ACC112 (cell line): ENCODE results near the gene FOXO3.
"Not testable (repeated sequence)": the region's sequence is repeated elsewhere in the genome, so short reads cannot be mapped to it uniquely, and the experiment has no call there.

Source experiments
- H2AFZ ChIP-seq: fragments of 200-600 bp; sonication (generic); one replicate; pipeline ENCODE4 v1.6.0; 2017; ENCODE audit warnings: antibody characterized with exemption, low read length; ENCODE audit not compliant: unreplicated experiment
- H3K27ac ChIP-seq: fragments of 200-600 bp; sonication (generic); 2 replicates; pipeline ENCODE4 v1.5.1; 2014; ENCODE audit warnings: low read depth, mild to moderate bottlenecking, antibody characterized with exemption, low read length, moderate library complexity
- H3K27me3 ChIP-seq: fragments of 200-600 bp; sonication (generic); 2 replicates; pipeline ENCODE4 v1.6.1; 2014; ENCODE audit warnings: mild to moderate bottlenecking, antibody characterized with exemption, low read length, moderate library complexity, mixed read lengths; ENCODE audit not compliant: insufficient read depth
- H3K36me3 ChIP-seq: fragments of 200-600 bp; sonication (generic); 2 replicates; pipeline ENCODE4 v1.6.1; 2016; ENCODE audit warnings: mild to moderate bottlenecking, antibody characterized with exemption, low read length, moderate library complexity, mixed read lengths; ENCODE audit not compliant: insufficient read depth
- H3K4me1 ChIP-seq: fragments of 200-600 bp; sonication (generic); one replicate; pipeline ENCODE4 v1.6.1; 2016; ENCODE audit warnings: low read length, mixed read lengths; ENCODE audit not compliant: insufficient read depth, unreplicated experiment, control insufficient read depth
- H3K4me3 ChIP-seq: fragments of 200-600 bp; sonication (generic); 2 replicates; pipeline ENCODE4 v1.5.1; 2014; ENCODE audit warnings: mild to moderate bottlenecking, low read depth, low read length
- H3K79me2 ChIP-seq: fragments of 200-600 bp; sonication (generic); one replicate; pipeline ENCODE4 v1.6.0; 2016; ENCODE audit warnings: low read length; ENCODE audit not compliant: control insufficient read depth, unreplicated experiment, insufficient read depth

FOXO3 gene

GRCh38 chr6:108673602-108674001 lies 112.9 kb downstream of the FOXO3 start:
- Histone ChIP-seq H3K79me2 (peaks cover 90% of the 10 kb centered on the region), H3K4me3 (no peak overlapping the region), H3K27ac (no peak overlapping the region), H2AFZ (no peak overlapping the region), H3K4me1 (peaks cover 20% of the 10 kb centered on the region), H3K36me3 (no peaks in the 10 kb centered on the region), H3K27me3 (no peaks in the 10 kb centered on the region)

- Histone ChIP-seq H3K79me2 (peaks cover 80% of the 10 kb centered on the region), H3K4me3 (no peak overlapping the region), H3K27ac (no peak overlapping the region), H2AFZ (no peak overlapping the region), H3K4me1 (peaks cover 19% of the 10 kb centered on the region), H3K36me3 (no peaks in the 10 kb centered on the region), H3K27me3 (no peaks in the 10 kb centered on the region)
Measured at GRCh38 chr6:108675226-108676200, 114.8 kb downstream of the FOXO3 start.

- Histone ChIP-seq H3K79me2 (peaks cover 70% of the 10 kb centered on the region), H3K4me1 (peaks cover 19% of the 10 kb centered on the region), H3K4me3 (no peak overlapping the region), H3K27me3 (no peaks in the 10 kb centered on the region), H3K27ac (no peak overlapping the region), H3K36me3 (no peaks in the 10 kb centered on the region), H2AFZ (no peak overlapping the region)
Measured at GRCh38 chr6:108676555-108676954, 115.8 kb downstream of the FOXO3 start.

GRCh38 chr6:108677357-108677756 lies 116.6 kb downstream of the FOXO3 start:
- no peaks in the 10 kb centered on the region for H3K36me3 ChIP-seq
- H2AFZ ChIP-seq, result no peak overlapping the region
- H3K4me3 ChIP-seq, result no peak overlapping the region
- no peak overlapping the region for H3K27ac ChIP-seq
- H3K27me3 ChIP-seq, result no peaks in the 10 kb centered on the region
- peaks cover 25% of the 10 kb centered on the region for H3K4me1 ChIP-seq
- peaks cover 66% of the 10 kb centered on the region for H3K79me2 ChIP-seq

GRCh38 chr6:108677894-108678293 lies 117.2 kb downstream of the FOXO3 start:
- H2AFZ ChIP-seq, result no peak overlapping the region
- no peaks in the 10 kb centered on the region for H3K36me3 ChIP-seq
- H3K27me3 ChIP-seq, result no peaks in the 10 kb centered on the region
- peaks cover 62% of the 10 kb centered on the region for H3K79me2 ChIP-seq
- H3K27ac ChIP-seq, result no peak overlapping the region
- no peak overlapping the region for H3K4me3 ChIP-seq
- H3K4me1 ChIP-seq, result peaks cover 25% of the 10 kb centered on the region

- H3K36me3 ChIP-seq, H3K27ac ChIP-seq, H3K27me3 ChIP-seq, H2AFZ ChIP-seq, H3K4me3 ChIP-seq: not testable (repeated sequence)
- Histone ChIP-seq H3K79me2 (peaks cover 39% of the 10 kb centered on the region), H3K4me1 (peaks cover 16% of the 10 kb centered on the region)
Measured at GRCh38 chr6:108680314-108680713, 119.6 kb downstream of the FOXO3 start.

GRCh38 chr6:108681721-108682120 lies 121.0 kb downstream of the FOXO3 start:
- H3K4me3 ChIP-seq, H3K27me3 ChIP-seq, H3K36me3 ChIP-seq, H3K27ac ChIP-seq, H2AFZ ChIP-seq: not testable (repeated sequence)
- Histone ChIP-seq H3K4me1 (peaks cover 16% of the 10 kb centered on the region), H3K79me2 (peaks cover 29% of the 10 kb centered on the region)

- not testable (repeated sequence) for H3K27ac ChIP-seq, H3K4me3 ChIP-seq, H3K36me3 ChIP-seq, H2AFZ ChIP-seq, H3K27me3 ChIP-seq
- H3K4me1 ChIP-seq, result peaks cover 16% of the 10 kb centered on the region
- H3K79me2 ChIP-seq, result peaks cover 21% of the 10 kb centered on the region
Measured at GRCh38 chr6:108682383-108683119, 121.8 kb downstream of the FOXO3 start.

GRCh38 chr6:108683976-108684375 lies 123.3 kb downstream of the FOXO3 start:
- not testable (repeated sequence) for H3K36me3 ChIP-seq, H3K27ac ChIP-seq, H2AFZ ChIP-seq, H3K4me3 ChIP-seq, H3K27me3 ChIP-seq
- peaks cover 29% of the 10 kb centered on the region for H3K4me1 ChIP-seq
- H3K79me2 ChIP-seq, result peaks cover 14% of the 10 kb centered on the region

- Histone ChIP-seq H3K4me3 (no peak overlapping the region), H3K79me2 (peaks cover 8% of the 10 kb centered on the region), H3K27ac (no peak overlapping the region), H3K4me1 (peaks cover 37% of the 10 kb centered on the region), H3K36me3 (0 out of 2 replicates have a peak, but pooled peaks cover 3% of the 10 kb centered on the region), H2AFZ (no peak overlapping the region), H3K27me3 (no peaks in the 10 kb centered on the region)
Measured at GRCh38 chr6:108684771-108685329, 124.1 kb downstream of the FOXO3 start.
